ENCODE results near the gene CASTOR2. TPM values are rescaled to one million over a fixed set of nuclear protein-coding genes. Genes with fewer than 3 reads are reported as not detected.

CASTOR2 gene
- total RNA-seq, 1 donor from 2014 or later = 40.8 TPM

GRCh38 chr7:75028299-75028698 is 63.8 kb downstream of the CASTOR2 start:
- H3K4me3 Mint-ChIP-seq = no peak overlapping the region
- peaks cover 28% of the 10 kb centered on the region for H3K36me3 Mint-ChIP-seq
- no peaks in the 10 kb centered on the region for H3K4me1 Mint-ChIP-seq
- peaks cover 4% of the 10 kb centered on the region for H3K9me3 Mint-ChIP-seq
- no peaks in the 10 kb centered on the region for H3K27me3 Mint-ChIP-seq (ENCODE audit: low read depth)
- H3K27ac Mint-ChIP-seq = no peak overlapping the region
- TF ChIP-seq, protein P1, sequence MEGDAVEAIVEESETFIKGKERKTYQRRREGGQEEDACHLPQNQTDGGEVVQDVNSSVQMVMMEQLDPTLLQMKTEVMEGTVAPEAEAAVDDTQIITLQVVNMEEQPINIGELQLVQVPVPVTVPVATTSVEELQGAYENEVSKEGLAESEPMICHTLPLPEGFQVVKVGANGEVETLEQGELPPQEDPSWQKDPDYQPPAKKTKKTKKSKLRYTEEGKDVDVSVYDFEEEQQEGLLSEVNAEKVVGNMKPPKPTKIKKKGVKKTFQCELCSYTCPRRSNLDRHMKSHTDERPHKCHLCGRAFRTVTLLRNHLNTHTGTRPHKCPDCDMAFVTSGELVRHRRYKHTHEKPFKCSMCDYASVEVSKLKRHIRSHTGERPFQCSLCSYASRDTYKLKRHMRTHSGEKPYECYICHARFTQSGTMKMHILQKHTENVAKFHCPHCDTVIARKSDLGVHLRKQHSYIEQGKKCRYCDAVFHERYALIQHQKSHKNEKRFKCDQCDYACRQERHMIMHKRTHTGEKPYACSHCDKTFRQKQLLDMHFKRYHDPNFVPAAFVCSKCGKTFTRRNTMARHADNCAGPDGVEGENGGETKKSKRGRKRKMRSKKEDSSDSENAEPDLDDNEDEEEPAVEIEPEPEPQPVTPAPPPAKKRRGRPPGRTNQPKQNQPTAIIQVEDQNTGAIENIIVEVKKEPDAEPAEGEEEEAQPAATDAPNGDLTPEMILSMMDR (IDR thresholded peaks at IDR 0.05; ENCODE audit: unreplicated experiment) = no peak
- no peak for DNase-seq (ENCODE audit: low spot score in 2 of 2, unreplicated experiment in 2 of 2)

DNA sequence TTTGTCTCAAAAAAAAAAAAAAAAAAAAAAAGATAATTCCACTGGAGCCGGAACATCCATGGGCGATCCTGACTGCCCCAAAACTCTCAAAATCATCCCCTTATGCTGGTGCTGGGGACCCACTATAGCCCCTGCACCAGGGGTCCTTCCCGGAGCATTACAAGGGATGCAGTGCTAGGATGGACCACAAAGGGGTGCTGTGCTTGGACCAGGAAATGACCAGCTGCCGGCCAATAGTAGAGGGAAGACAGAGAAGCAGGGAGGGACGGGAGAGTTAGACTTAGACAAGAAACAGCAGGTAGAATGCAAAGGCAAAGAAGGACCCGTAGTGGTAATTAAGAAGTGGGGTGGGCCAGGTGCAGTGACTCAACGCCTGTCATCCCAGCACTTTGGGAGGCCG is 68.6 kb downstream of the CASTOR2 start:
- no peaks in the 10 kb centered on the region for H3K4me1 Mint-ChIP-seq
- H3K9me3 Mint-ChIP-seq = peaks cover 4% of the 10 kb centered on the region
- DNase-seq (ENCODE audit: low spot score in 2 of 2, unreplicated experiment in 2 of 2) = no peak
- H3K27me3 Mint-ChIP-seq (ENCODE audit: low read depth) = no peaks in the 10 kb centered on the region
- H3K36me3 Mint-ChIP-seq = peaks cover 16% of the 10 kb centered on the region
- H3K4me3 Mint-ChIP-seq = no peak overlapping the region
- H3K27ac Mint-ChIP-seq = no peak overlapping the region
- TF ChIP-seq, protein P1 (IDR thresholded peaks at IDR 0.05; ENCODE audit: unreplicated experiment) = no peak

- H3K27me3 Mint-ChIP-seq (ENCODE audit: low read depth) = no peaks in the 10 kb centered on the region
- DNase-seq (ENCODE audit: low spot score in 2 of 2, unreplicated experiment in 2 of 2) = no peak
- H3K27ac Mint-ChIP-seq = no peak overlapping the region
- TF ChIP-seq, protein P1 (IDR thresholded peaks at IDR 0.05; ENCODE audit: unreplicated experiment) = no peak
- H3K9me3 Mint-ChIP-seq = peaks cover 4% of the 10 kb centered on the region
- H3K4me1 Mint-ChIP-seq = no peaks in the 10 kb centered on the region
- no peak overlapping the region for H3K4me3 Mint-ChIP-seq
- peaks cover 16% of the 10 kb centered on the region for H3K36me3 Mint-ChIP-seq
Measured at GRCh38 chr7:75033826-75034225, 69.3 kb downstream of the CASTOR2 start.

DNA sequence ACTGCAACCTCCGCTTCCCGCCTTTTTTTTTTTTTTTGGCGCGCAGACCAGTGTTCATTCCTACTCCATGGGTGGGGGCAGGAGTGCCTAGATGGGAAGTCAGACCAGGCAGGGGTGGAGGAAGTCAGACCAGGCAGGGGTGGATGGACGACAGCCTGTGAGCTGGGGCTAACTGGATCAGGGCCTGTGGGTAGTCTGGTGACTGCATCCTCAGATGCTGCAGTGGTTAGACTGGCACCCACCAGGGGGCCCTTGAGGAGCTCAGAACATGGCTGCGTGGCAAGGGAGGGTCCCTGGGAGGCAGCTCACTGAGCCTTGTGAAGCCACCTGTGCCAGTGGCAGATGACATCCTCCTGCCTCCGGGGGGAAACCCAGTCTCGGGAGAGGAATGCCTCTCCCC is 74.0 kb downstream of the CASTOR2 start:
- Mint-ChIP-seq H3K9me3 (no peaks in the 10 kb centered on the region), H3K4me3 (no peak overlapping the region), H3K27ac (no peak overlapping the region), H3K27me3 (ENCODE audit: low read depth) (no peaks in the 10 kb centered on the region), H3K36me3 (peaks cover 12% of the 10 kb centered on the region), H3K4me1 (no peaks in the 10 kb centered on the region)
- TF ChIP-seq, protein P1 (IDR thresholded peaks at IDR 0.05; ENCODE audit: unreplicated experiment) = no peak
- no peak for DNase-seq (ENCODE audit: low spot score in 2 of 2, unreplicated experiment in 2 of 2)

- Mint-ChIP-seq H3K36me3 (peaks cover 15% of the 10 kb centered on the region), H3K4me3 (no peak overlapping the region), H3K4me1 (no peaks in the 10 kb centered on the region), H3K27ac (no peak overlapping the region), H3K9me3 (no peaks in the 10 kb centered on the region), H3K27me3 (ENCODE audit: low read depth) (no peaks in the 10 kb centered on the region)
- TF ChIP-seq, protein P1 (IDR thresholded peaks at IDR 0.05; ENCODE audit: unreplicated experiment) = no peak
- no peak for DNase-seq (ENCODE audit: low spot score in 2 of 2, unreplicated experiment in 2 of 2)
Measured at GRCh38 chr7:75039166-75039565, 74.7 kb downstream of the CASTOR2 start.

DNA sequence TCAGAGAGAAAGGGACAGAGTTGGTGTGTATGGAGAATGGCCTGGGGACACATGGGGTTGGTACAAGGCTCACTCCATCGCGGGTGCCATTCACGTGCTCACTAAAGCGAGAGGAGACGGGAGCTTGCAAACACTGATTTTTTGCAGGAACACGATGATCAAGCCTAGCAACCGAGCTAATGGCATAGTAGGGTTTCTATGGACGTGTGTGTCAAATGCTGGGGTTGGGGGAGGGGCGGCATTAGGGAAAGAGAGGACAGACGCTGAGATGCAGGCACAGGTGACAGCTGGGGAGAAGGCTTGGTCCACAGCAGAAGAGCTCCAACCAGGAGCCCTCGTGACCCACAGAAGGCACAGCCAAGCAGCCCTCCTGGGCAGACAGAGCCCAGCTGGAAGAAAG is 75.2 kb downstream of the CASTOR2 start:
- Mint-ChIP-seq H3K9me3 (no peaks in the 10 kb centered on the region), H3K36me3 (peaks cover 15% of the 10 kb centered on the region), H3K4me3 (no peak overlapping the region), H3K27ac (no peak overlapping the region), H3K4me1 (no peaks in the 10 kb centered on the region), H3K27me3 (ENCODE audit: low read depth) (no peaks in the 10 kb centered on the region)
- DNase-seq (ENCODE audit: low spot score in 2 of 2, unreplicated experiment in 2 of 2) = no peak
- TF ChIP-seq, protein P1 (IDR thresholded peaks at IDR 0.05; ENCODE audit: unreplicated experiment) = no peak
